GM19328 (cell line): ENCODE results near the gene MORC3.
"Not testable (repeated sequence)": the region's sequence is repeated elsewhere in the genome, so short reads cannot be mapped to it uniquely, and the experiment has no call there.

Experiments
- ATAC-seq: cut with Tn5 transposase; IDR thresholded peaks from one replicate; pipeline ENCODE4 v1.9.1; 2021; ENCODE audit warnings: mild to moderate bottlenecking, moderate library complexity; ENCODE audit not compliant: unreplicated experiment

The MORC3 gene

DNA sequence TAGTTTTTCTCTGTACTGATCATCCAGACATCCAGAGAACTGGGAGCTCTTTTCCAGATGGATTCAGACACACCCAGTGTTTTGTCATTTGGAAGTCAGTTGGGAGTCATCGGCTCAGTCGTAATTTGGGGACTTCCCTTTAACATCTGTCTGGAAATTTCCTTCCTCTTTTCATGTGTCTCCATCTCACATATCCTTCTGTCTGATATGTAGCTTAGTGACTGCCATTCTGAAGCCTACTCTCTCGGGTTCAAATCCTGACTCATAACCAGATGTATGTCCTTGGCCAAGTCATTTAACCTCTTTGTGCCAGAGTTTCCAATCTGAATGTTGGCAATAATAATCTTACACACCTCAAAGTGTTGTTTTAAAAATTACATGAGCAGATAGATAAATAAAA, 3.0 kb downstream of the MORC3 start:
- ATAC-seq, result no peak

DNA sequence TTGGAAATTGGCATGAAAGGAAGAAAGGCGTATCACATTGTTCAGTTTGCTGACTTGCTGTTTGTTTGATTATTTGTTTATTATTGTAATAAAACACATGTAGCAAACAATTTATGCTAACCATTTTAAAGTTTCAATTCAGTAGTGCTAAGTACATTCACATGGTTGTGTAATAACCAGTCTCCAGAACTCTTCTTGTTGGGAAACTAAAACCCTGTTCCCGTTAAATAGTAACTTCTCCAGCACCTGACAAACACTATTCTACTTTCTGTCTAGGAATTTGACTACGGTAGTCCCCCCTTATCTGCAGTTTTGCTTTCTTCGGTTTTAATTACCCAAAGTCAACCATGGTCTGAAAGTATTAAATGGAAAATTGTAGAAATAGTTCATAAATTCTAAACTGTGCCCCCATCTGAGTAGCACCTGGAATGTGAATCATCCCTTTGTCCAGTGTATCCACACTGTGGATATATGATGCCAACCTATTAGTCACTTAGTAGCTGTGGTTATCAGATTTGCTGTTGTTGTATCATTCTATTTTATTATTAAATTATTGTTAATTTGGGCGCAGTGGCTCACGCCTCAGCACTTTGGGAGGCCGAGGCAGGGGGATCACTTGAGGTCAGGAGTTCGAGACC, 5.5 kb downstream of the MORC3 start:
- ATAC-seq, result no peak

DNA sequence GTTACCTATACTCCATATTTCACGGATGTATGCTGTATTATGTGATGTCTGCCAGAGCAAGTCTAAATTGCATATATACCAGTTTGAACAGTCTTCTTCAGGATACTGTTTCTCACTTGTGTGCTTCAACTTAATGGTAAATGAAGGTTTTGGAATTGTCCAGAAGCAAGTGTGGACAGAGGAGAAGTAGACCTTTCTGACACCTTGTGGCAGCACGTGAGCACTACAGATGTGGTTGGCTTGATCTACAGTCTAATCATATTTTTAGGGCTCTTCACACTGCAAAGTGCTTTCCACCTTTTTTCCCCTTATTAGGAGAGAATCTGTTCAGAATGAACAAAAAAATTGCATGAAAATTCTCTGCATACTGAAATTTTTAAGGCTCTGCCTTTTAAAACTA, 10.9 kb downstream of the MORC3 start:
- ATAC-seq, result no peak

DNA sequence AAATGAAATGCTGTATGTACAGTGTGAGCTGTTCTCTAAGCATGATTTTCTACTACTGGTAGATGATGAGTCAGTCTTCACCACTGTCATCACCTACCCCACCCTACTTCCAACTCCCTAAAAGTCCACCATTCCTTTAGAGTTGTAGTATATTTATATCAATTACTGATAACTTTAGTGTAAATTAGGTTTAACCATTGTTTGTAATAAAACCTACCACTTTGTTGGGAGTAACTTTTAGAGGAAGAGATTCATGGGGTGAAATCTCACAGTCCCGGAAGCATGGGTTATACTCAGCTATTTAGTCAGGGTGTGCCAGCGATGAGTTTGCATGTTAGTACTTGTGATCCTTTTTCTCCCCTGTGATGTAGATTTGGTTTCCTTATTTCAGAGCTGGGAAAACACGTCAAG, 17.1 kb downstream of the MORC3 start:
- no peak for ATAC-seq

DNA sequence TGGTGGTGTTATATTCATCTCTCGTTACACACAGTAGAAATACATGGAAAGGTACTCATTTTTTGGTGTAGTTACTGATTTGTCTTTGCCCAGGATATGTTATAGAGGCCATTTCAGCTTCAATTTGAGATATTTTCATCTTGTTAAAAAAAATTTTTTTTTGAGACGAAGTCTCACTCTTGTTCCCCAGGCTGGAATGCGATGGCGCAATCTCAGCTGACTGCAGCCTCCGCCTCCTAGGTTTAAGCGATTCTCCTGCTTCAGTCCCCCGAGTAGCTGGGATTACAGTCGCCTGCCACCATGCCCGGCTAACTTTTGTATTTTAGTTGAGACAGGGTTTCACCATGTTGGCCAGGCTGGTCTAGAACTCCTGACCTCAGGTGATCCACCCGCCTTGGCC, 19.0 kb downstream of the MORC3 start:
- no peak for ATAC-seq

DNA sequence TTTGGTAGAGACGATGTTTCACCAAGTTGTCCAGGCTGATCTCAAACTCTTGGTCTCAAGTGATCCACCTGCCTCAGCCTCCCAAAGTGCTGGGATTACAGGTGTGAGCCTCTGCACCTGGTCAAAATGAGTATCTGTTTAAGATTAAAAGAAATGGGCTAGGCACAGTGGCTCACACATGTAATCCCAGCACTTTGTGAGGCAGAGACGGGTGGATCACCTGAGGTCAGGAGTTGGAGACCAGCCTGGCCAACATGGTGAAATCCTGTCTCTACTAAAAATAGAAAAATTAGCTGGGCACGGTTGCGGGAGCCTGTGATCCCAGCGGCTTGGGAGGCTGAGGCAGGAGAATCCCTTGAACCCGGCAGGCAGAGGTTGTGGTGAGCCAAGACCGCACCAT, 22.6 kb downstream of the MORC3 start:
- ATAC-seq, result not testable (repeated sequence)

DNA sequence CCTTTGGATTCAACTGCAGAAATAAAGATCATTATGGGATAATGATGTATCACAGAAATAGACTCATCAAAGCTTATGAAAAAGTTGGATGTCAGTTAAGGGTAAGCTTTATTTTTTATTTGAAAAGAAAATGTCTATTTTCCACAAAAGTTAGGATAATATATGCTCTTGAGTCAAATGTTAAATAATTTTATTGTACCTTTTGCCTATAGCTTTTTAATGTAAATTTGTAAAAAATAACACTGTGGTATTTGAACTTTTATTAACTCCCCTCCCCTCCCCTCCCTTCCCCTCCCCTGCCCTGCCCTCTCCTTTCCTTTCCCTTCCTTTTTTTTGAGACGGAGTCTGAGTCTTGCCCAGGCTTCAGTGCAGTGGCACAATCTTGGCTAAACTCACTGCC, 24.9 kb downstream of the MORC3 start:
- ATAC-seq, result no peak

DNA sequence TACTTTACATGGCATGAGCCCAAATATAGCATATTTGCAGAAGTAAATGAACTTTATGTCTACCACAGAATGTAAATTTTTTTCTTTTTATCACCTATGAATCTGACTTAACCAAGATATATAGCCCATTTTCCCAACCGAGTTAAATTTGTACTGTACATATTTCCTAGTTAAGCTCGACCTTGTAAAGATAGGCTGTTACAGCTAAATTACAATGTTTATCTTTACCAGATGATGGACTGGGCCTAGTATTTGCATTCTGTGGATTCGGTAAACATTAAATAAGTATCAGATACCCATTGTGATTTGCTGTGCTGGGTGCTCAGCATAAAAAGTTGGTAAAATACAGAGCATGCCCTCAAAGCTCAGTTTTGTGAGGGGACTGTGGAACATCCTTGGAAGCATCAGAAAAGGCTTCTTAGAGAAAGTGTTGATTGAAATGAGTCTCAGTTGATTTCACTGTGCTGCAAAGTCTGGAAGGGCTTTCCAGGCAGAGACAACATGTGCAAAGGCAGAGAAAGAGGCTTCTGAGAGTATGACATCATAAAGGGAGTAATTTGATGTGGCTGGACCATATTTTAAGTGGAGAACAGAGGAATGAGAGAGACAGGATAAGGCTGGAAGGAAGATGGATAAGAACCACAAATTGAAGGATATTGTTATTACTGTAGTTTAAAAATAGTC, 27.4 kb downstream of the MORC3 start:
- no peak for ATAC-seq

DNA sequence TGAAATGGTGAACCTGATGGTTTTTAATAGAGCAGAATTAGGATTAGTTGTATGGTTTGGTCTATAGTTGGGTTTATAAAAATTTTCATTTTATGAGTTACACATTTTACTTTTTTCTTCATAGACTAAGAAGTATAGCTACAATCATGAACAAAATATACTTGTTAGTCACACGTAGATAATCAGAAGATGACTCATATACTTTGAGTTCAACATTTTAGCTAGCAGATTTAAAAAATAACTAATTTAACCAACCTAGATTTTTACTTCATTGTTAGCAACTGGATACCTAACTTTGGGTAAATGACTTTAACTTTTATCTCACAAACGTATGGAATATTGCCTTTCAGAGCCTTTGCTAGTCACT, 27.9 kb downstream of the MORC3 start:
- ATAC-seq, result no peak

DNA sequence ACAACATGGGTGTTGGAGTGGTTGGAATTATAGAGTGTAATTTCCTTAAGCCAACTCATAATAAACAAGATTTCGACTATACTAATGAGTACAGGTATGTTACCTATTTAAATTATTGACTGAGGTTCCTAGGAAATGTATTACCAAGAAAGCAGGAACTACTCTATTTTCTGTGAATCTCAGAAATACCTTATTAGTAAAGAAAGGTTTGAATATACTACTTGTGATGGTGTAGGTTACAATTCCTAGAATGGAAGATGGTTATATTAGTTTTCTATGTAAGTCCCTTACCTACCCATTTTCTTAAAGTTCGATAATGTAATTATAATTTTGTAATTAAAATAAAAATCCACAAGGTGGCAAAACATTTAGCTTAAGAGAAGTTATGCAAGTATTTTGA, 29.3 kb downstream of the MORC3 start:
- no peak for ATAC-seq

DNA sequence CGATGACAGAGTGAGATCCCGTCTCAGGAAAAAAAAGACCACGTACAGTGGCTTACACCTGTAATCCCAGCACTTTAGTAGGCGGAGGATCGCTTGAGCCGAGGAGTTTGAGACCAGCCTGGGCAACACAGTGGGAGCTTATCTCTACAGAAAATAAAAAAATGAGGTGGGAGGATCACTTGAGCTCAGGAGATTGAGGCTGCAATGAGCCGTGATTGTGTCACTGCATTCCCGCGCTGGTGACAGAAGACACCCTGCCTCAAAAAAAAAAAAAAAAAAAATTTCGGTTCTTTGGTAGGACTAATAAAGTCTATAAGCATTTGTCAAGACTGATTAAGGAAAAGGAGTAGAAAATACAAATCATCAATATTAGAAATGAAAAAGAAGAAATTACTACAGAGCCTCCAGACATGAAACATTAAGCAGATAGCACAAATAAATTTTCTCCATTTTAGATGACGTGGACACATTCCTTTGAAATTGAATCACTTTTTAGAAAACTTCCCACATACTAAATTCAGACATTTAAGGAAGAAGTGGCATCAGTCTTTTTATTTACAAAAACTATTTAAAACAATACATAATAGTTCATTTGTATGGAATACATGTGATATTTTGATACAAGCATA, 30.4 kb downstream of the MORC3 start:
- ATAC-seq, result no peak

DNA sequence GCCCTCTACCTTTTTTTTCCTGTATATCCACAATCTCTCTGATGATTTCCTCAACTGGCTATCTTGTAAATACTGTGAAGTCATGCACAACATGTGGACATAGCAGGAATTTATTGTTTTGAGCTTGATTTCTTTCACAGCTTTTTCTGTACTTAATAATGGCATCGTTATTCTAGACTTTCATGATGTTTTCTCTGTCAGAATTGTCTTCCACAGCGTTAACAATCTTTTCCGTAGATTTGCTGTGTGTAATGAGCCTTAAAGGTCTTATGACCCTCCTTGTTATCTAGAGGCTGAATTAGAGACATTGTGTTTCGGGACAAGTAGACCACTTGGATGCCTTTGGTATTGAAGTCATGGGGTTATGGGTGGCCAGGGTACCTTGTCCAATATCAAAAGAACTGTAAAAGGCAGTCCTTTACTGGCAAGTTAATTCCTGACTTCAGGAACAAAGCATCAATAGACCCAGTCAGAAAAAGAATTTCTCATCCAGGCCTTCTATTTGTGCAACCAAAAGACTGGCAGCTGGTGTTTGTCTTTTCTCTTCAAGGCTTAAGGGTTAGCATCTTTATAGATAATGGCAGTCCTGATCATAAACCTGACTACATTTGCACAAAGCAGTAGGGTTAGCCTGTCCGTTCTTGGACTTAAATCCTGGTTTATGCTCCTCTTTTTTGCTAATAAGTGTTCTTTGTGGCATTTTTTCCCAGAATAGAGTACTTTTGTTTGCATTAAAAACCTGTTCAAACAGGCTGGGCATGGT, 35.1 kb downstream of the MORC3 start:
- ATAC-seq, result no peak

DNA sequence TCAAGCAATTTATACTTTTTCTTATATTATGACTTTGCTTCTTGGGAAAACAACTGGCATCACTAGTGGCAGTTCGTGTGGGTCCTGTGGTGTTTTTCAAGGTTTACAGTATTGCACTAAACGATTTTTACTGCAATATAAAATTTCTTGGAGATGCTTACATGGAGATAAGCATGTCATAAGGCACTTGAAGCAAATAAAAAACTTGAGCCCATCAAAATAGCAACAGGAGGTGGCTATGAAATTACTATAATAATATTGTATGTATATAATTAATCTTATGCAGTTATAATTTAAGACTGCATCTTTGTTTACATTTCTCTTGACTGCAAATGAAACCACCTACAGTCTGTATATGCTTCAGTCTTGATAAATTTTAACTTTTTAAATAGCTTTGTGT, 35.9 kb downstream of the MORC3 start:
- ATAC-seq, result no peak

DNA sequence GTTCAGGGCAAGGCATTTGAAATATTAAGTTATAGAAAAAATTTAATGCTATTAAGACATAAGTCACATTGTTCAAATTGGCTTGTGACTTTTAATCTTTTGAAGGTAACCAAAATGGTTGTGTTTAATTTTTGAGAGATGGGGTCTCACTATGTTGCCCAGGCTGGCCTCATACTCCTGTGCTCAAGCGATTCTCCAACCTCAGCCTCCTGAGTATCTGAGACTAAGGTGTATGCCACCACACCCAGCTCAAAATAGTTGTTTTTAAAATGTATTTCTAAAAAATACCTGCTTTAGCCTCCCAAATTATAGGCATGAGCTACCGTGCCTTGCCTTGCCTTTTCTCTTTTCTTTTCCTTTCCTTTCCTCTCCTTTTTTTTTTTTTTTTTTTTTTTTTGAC, 39.2 kb downstream of the MORC3 start:
- ATAC-seq, result no peak

DNA sequence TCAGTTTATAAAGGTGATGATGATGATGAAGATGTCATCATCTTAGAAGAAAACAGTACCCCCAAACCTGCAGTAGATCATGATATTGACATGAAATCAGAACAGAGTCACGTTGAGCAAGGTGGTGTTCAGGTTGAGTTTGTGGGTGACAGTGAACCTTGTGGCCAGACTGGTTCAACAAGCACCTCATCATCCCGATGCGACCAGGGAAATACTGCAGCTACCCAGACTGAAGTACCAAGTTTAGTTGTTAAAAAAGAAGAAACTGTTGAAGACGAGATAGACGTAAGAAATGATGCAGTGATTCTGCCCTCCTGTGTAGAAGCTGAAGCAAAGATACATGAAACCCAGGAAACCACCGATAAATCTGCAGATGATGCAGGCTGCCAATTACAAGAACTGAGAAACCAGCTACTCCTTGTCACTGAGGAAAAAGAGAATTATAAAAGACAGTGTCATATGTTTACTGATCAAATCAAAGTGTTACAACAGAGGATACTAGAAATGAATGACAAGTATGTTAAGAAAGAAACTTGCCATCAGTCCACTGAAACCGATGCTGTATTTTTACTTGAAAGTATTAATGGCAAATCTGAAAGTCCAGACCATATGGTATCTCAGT, 49.2 kb downstream of the MORC3 start:
- no peak for ATAC-seq

DNA sequence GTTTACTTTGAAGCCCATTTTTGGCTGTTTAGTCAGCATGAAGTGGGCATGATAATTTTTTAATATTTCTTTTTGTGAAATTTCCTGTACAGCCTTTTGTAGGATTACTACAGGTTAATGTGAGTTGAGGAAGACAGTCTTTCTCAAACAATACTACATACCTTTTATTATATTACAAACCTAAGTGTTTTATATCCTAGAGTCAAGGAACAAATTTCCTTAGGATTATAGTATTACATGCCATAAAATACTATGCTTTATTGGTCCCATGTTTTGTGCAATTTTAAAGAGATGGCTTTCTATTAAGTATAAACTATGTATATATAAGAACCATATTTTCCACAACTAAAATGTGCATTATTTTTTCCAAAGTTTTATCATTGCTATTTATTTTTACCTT, 56.0 kb downstream of the MORC3 start:
- no peak for ATAC-seq

DNA sequence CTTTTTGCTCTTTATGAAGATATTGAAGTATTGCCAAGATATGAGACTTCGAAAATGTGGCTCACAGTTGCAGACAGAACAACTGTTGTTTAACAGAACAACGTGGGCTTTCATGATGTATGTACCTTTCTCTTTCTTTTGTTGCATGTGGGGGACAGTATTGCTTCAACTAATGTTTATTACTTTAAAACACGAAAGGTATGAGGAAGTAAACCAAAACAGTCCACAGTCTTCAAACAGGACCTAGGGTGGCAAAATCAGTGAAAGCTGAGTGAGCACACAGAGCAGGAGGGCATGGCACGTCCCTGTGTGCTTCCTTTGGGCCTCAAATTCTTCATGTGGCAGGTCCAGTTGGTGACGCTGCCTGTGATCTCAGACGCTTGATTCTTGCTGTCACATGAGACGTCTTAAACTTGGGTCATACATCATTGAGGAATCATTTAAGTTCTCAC, 57.4 kb downstream of the MORC3 start:
- no peak for ATAC-seq

DNA sequence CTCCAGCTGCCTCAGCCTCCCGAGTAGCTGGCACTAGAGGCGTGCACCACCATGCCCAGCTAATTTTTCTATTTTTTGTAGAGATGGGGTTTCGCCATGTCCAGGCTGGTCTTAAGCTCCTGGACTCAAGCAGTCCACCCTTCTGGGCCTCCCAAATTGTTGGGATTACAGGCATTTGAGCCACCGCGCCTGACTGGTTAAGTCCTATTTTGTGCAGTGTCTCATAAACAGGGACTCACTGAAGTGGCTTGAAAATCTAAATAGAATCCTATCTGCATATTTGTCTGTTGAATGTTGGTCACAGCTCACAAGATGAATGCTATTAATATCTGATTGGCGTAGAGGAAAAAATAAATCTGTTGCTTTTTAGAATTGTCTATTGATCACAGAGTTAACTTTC, 59.3 kb downstream of the MORC3 start:
- no peak for ATAC-seq

DNA sequence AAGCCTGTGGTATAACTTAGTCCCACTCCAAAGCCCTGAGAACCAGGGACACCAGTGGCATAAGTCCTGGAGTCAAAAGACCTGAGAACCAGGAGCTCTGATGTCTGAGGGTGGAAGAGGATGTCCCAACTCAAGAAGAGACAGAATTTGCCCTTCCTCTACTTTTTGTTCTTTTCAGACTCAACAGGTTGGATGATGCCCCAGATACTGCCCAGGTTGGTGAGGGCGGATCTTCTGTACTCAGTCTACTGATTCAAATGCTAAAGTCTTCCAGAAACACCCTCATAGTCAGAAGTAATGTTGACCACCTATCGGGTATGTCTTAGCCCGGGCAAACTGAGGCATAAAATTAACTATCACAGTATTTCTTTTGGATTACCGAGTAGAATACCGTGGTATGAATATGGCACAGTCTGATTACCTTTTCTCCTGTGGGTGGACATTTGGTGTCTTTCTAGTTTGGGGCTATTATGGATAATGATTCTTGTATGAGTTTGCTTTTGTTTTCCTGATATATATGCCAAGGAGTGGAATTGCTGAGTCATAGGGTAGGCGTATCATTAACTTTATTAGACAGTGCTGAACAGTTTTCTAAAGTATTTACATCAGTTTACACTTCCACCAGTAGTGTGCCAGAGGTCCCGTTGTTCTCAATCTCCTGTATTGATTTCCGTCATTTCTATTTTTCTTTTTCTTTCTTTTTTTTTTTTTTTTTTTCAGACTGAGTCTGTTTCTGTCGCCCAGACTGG, 62.0 kb downstream of the MORC3 start:
- no peak for ATAC-seq

DNA sequence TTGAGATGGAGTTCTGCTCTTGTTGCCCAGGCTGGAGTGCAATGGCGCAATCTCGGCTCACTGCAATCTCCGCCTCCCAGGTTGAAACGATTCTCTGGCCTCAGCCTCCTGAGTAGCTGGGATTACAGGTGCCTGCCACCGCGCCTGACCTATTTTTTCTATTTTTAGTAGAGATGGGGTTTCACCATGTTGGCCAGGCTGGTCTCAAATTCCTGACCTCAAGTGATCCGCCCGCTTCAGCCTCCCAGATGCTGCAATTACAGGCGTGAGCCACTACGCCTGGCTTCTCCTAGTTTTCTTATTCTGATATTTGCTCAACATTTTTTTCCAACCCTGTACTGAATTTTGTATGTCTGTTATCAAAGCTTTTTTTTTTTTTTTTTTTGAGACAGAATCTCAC, 62.7 kb downstream of the MORC3 start:
- ATAC-seq, result not testable (repeated sequence)

DNA sequence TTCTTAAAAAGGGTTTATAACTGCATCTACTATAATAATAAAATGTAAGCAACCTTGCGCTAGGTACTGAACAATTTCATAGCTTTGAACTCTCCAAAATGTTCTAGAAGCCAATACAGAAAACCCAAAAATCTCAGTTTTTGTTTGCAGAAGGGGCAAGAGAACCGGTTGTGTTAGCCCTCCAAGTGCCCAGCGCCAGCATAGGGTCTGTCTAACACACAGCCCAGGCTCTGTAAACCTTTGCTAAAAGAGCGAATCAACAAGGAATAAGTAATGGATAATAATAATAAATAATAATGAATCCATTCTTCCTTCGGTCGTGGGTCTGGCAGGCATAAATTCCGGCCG, 64.9 kb downstream of the MORC3 start:
- ATAC-seq, result no peak
